ENCODE data around the gene TMSB10. TPM values are rescaled to one million over a fixed set of nuclear protein-coding genes. Genes with fewer than 3 reads are reported as not detected.

Gene TMSB10
- total and polyA plus RNA-seq, 4 donors, result 2,245 to 4,399 (median 2,692) TPM

Other genes starting within 250 kb of the TMSB10 start
- 1 to 10 TPM in 1 of 2 donors, under 1 TPM in 1; 0.69 to 2.9 TPM for gene TRABD2A, start 24.6 kb upstream of the TMSB10 start, total RNA-seq
- gene TRABD2A, start 24.6 kb upstream of the TMSB10 start, polyA plus RNA-seq (ENCODE audit: insufficient read length in 2 of 2), result 1 to 10 TPM in 1 of 2 donors, under 1 TPM in 1; 0.65 to 1.6 TPM
- 10 to 100 TPM; 49.0 to 57.2 TPM for gene KCMF1, start 65.5 kb downstream of the TMSB10 start, total RNA-seq
- 10 to 100 TPM; 48.5 to 60.2 TPM for gene KCMF1, start 65.5 kb downstream of the TMSB10 start, polyA plus RNA-seq (ENCODE audit: insufficient read length in 2 of 2)
- gene TCF7L1, start 227.7 kb downstream of the TMSB10 start, total RNA-seq, result 1 to 10 TPM; 3.4 to 6.5 TPM
- gene TCF7L1, start 227.7 kb downstream of the TMSB10 start, polyA plus RNA-seq (ENCODE audit: insufficient read length in 2 of 2), result 10 to 100 TPM; 33.3 to 41.9 TPM

Measured in spinal cord (tissue), 4 donors.